Amygdala (tissue), 56 donors: ENCODE results near the gene GUK1.
A peak's percentile ranks its signal among the peaks of the same experiment; 100 is the strongest.
"Not testable (repeated sequence)": the region's sequence is repeated elsewhere in the genome, so short reads cannot be mapped to it uniquely, and the experiment has no call there.

Source experiments
- DNase-seq, 56 donors: peaks; one replicate each; lab custom pipeline; 2025; lab: John Stamatoyannopoulos, UW

Gene GUK1

GRCh38 chr1:228102791-228103620, 37.1 kb upstream of the GUK1 start, which contains the start of gene C1orf35:
Gene C1orf35, minus strand, starts transcription at chr1:228103325. Its CDS starts 98 bp downstream, at chr1:228103227.
- DNase-seq: peak in 55 of 56 donors; percentile 28 to 94 (median 82)

GRCh38 chr1:228104526-228105269, 35.4 kb upstream of the GUK1 start:
- DNase-seq: no peak

GRCh38 chr1:228105270-228105995, 34.6 kb upstream of the GUK1 start:
- DNase-seq: no peak

GRCh38 chr1:228105996-228106799, 33.9 kb upstream of the GUK1 start:
- no peak for DNase-seq

- no peak for DNase-seq
Observed at GRCh38 chr1:228106800-228107054, 33.4 kb upstream of the GUK1 start.

GRCh38 chr1:228107636-228108035, 32.4 kb upstream of the GUK1 start:
- DNase-seq: no peak

GRCh38 chr1:228108055-228108690, 31.9 kb upstream of the GUK1 start:
- no peak for DNase-seq

- no peak for DNase-seq
Observed at GRCh38 chr1:228108742-228109072, 31.4 kb upstream of the GUK1 start.

- peak; percentile 77 to 100 (median 98) for DNase-seq
Observed at GRCh38 chr1:228109073-228109961, 30.8 kb upstream of the GUK1 start, which contains the start of gene MRPL55. Gene MRPL55, minus strand, starts transcription at chr1:228109299. Its CDS starts 1,039 bp downstream, at chr1:228108260.

- peak in 1 of 56 donors; percentile 44 for DNase-seq
Observed at GRCh38 chr1:228109962-228110488, 30.1 kb upstream of the GUK1 start.

- no peak for DNase-seq
Observed at GRCh38 chr1:228110556-228110955, 29.5 kb upstream of the GUK1 start.

- not testable (repeated sequence) for DNase-seq
Observed at GRCh38 chr1:228111315-228111714, 28.8 kb upstream of the GUK1 start.

- no peak for DNase-seq
Observed at GRCh38 chr1:228112167-228112566, 27.9 kb upstream of the GUK1 start.

GRCh38 chr1:228112617-228113016, 27.5 kb upstream of the GUK1 start:
- no peak for DNase-seq

- DNase-seq: no peak
Observed at GRCh38 chr1:228114827-228115226, 25.3 kb upstream of the GUK1 start.

GRCh38 chr1:228117335-228117734, 22.7 kb upstream of the GUK1 start:
- DNase-seq: no peak

GRCh38 chr1:228118040-228118439, 22.0 kb upstream of the GUK1 start:
- DNase-seq: no peak

- DNase-seq: no peak
Observed at GRCh38 chr1:228120351-228120750, 19.7 kb upstream of the GUK1 start.
